ENCODE results near the gene RPS28.
A peak's percentile ranks its signal among the peaks of the same experiment; 100 is the strongest.
"Not testable (repeated sequence)": the region's sequence is repeated elsewhere in the genome, so short reads cannot be mapped to it uniquely, and the experiment has no call there.

Gene RPS28

DNA sequence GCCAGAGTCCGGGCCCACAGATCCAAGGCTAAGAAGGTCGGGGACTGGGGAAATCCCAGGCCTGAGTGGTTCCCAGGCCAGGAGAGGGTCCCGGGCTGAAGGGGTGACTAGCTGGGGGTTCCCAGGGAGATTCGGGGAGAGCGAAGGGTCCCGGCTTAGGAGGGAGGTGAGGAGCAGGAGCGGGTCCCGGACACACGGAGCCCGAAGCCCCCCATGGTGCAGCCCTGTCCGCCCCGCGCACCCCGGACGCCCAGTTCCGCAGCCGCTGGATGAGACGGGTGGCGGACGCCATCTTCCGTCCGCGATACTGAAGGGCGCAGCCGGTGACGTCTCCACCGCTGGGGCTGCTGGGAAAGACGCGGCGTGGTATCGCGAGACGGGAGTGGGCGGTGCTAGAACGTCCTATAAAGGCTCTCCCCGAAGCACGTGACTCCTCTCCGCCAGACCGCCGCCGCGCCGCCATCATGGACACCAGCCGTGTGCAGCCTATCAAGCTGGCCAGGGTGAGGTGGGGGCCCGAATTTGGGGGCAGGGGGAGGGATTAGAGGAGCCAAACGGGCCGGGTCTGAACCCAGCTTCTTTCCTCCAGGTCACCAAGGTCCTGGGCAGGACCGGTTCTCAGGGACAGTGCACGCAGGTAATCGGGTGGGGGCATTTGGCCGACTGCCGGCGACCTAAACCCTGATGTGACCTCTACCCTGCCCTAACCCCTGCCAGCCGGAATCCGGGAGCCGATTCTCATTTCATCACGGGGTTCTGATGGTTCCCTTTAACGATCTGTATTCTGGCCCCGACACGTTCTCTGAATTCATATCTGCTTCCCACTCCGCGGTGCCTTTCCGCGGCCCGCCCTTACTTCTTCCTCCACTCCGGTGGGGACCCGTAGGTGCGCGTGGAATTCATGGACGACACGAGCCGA is at the start of gene RPS28, which contains the start of gene NDUFA7:
Gene RPS28, plus strand, starts transcription at position 430 of the 919 bp plus-strand sequence. Its CDS starts 35 bp downstream, at position 465.
Gene NDUFA7, minus strand, starts transcription at position 309 of the 919 bp plus-strand sequence. Its CDS starts 17 bp downstream, at position 292.
- Histone ChIP-seq H3K27ac (ENCODE audit: low read depth in 2 of 2, low read length in 2 of 2) (peak within 1 kb of the TSS; percentile 77 to 91), H3K9me3 (ENCODE audit: control insufficient read depth in 2 of 2, low read length in 2 of 2) (no peaks in the 10 kb centered on the region), H3K9ac (ENCODE audit: low read depth in 1 of 2, low read length in 2 of 2) (peak within 1 kb of the TSS; percentile 94 to 99), H3K4me3 (ENCODE audit: low read length in 2 of 2) (peak within 1 kb of the TSS; percentile 84 to 99), H3K36me3 (ENCODE audit: control insufficient read depth in 2 of 2, insufficient read depth in 2 of 2, low read length in 2 of 2) (peaks cover under 1 to 15% of the 10 kb centered on the region in 2 donors), H3K27me3 (ENCODE audit: control insufficient read depth in 2 of 2, insufficient read depth in 2 of 2, low read length in 2 of 2) (no peaks in the 10 kb centered on the region), H3K4me1 (ENCODE audit: control insufficient read depth in 2 of 2, insufficient read depth in 2 of 2, low read length in 2 of 2) (peaks cover 11 to 20% of the 10 kb centered on the region in 2 donors)

DNA sequence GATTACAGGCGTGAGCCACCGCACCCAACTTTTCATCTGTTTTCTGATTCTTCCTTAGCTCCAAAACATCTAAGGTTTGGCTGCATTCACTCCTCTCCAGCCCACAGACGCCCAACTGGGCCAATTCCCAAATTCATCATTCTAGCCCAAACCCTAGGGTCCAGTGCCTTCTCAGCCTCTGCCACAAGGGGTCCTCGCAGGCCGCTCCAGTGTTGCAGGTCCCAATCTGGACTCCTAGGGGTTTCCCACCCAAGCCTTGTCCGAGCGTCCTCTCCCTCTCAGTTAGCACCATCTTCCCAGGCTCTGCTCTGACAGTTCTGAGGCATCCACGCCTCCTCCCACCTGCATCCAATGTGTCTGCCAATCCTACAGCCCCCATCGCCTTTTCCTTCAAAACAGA is 44.8 kb upstream of the RPS28 start:
- not testable (repeated sequence) for H3K9me3 ChIP-seq (ENCODE audit: control insufficient read depth in 2 of 2, low read length in 2 of 2); H3K27me3 ChIP-seq (ENCODE audit: control insufficient read depth in 2 of 2, insufficient read depth in 2 of 2, low read length in 2 of 2); H3K4me3 ChIP-seq (ENCODE audit: low read length in 2 of 2); H3K4me1 ChIP-seq (ENCODE audit: control insufficient read depth in 2 of 2, insufficient read depth in 2 of 2, low read length in 2 of 2); H3K36me3 ChIP-seq (ENCODE audit: control insufficient read depth in 2 of 2, insufficient read depth in 2 of 2, low read length in 2 of 2); H3K9ac ChIP-seq (ENCODE audit: low read depth in 1 of 2, low read length in 2 of 2); H3K27ac ChIP-seq (ENCODE audit: low read depth in 2 of 2, low read length in 2 of 2)

DNA sequence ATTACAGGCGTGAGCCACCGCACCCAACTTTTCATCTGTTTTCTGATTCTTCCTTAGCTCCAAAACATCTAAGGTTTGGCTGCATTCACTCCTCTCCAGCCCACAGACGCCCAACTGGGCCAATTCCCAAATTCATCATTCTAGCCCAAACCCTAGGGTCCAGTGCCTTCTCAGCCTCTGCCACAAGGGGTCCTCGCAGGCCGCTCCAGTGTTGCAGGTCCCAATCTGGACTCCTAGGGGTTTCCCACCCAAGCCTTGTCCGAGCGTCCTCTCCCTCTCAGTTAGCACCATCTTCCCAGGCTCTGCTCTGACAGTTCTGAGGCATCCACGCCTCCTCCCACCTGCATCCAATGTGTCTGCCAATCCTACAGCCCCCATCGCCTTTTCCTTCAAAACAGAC is 30.0 kb upstream of the RPS28 start:
- H3K9me3 ChIP-seq (ENCODE audit: control insufficient read depth in 2 of 2, low read length in 2 of 2); H3K36me3 ChIP-seq (ENCODE audit: control insufficient read depth in 2 of 2, insufficient read depth in 2 of 2, low read length in 2 of 2); H3K27me3 ChIP-seq (ENCODE audit: control insufficient read depth in 2 of 2, insufficient read depth in 2 of 2, low read length in 2 of 2); H3K4me1 ChIP-seq (ENCODE audit: control insufficient read depth in 2 of 2, insufficient read depth in 2 of 2, low read length in 2 of 2); H3K9ac ChIP-seq (ENCODE audit: low read depth in 1 of 2, low read length in 2 of 2); H3K27ac ChIP-seq (ENCODE audit: low read depth in 2 of 2, low read length in 2 of 2); H3K4me3 ChIP-seq (ENCODE audit: low read length in 2 of 2): not testable (repeated sequence)

DNA sequence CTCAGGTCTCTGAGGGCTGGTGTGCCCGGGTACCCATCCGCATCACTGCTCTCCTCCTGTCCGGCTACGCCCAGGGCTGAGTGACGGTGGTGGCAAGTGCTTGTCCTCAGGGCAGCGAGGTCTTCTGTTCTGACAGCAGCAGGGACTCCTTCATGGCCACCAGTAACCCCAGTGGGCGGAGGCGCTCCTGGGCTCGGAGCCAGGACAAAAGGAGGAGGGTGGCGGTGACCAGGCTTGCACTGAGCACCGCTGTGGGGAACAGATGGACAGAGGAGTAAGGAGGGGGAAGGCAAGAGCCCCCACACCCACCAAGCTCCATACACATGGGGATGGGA is 19.0 kb upstream of the RPS28 start:
- no peaks in the 10 kb centered on the region for H3K9me3 ChIP-seq (ENCODE audit: control insufficient read depth in 2 of 2, low read length in 2 of 2)
- H3K9ac ChIP-seq (ENCODE audit: low read depth in 1 of 2, low read length in 2 of 2) = no peak overlapping the region
- no peak overlapping the region for H3K27ac ChIP-seq (ENCODE audit: low read depth in 2 of 2, low read length in 2 of 2)
- H3K36me3 ChIP-seq (ENCODE audit: control insufficient read depth in 2 of 2, insufficient read depth in 2 of 2, low read length in 2 of 2) = no peaks in the 10 kb centered on the region
- no peaks in the 10 kb centered on the region for H3K27me3 ChIP-seq (ENCODE audit: control insufficient read depth in 2 of 2, insufficient read depth in 2 of 2, low read length in 2 of 2)
- peaks cover 14% of the 10 kb centered on the region in 2 donors for H3K4me1 ChIP-seq (ENCODE audit: control insufficient read depth in 2 of 2, insufficient read depth in 2 of 2, low read length in 2 of 2)
- no peak overlapping the region for H3K4me3 ChIP-seq (ENCODE audit: low read length in 2 of 2)

- Histone ChIP-seq H3K9ac (ENCODE audit: low read depth in 1 of 2, low read length in 2 of 2) (no peak overlapping the region), H3K4me1 (ENCODE audit: control insufficient read depth in 2 of 2, insufficient read depth in 2 of 2, low read length in 2 of 2) (peaks cover 18% of the 10 kb centered on the region in 2 donors), H3K9me3 (ENCODE audit: control insufficient read depth in 2 of 2, low read length in 2 of 2) (no peaks in the 10 kb centered on the region), H3K27ac (ENCODE audit: low read depth in 2 of 2, low read length in 2 of 2) (no peak overlapping the region), H3K27me3 (ENCODE audit: control insufficient read depth in 2 of 2, insufficient read depth in 2 of 2, low read length in 2 of 2) (no peaks in the 10 kb centered on the region), H3K4me3 (ENCODE audit: low read length in 2 of 2) (no peak overlapping the region), H3K36me3 (ENCODE audit: control insufficient read depth in 2 of 2, insufficient read depth in 2 of 2, low read length in 2 of 2) (no peaks in the 10 kb centered on the region)
These were observed 18.6 kb upstream of the RPS28 start for GRCh38 chr19:8302734-8303133.

- Histone ChIP-seq H3K27ac (ENCODE audit: low read depth in 2 of 2, low read length in 2 of 2) (no peak overlapping the region), H3K27me3 (ENCODE audit: control insufficient read depth in 2 of 2, insufficient read depth in 2 of 2, low read length in 2 of 2) (no peaks in the 10 kb centered on the region), H3K9me3 (ENCODE audit: control insufficient read depth in 2 of 2, low read length in 2 of 2) (no peaks in the 10 kb centered on the region), H3K4me3 (ENCODE audit: low read length in 2 of 2) (no peak overlapping the region), H3K4me1 (ENCODE audit: control insufficient read depth in 2 of 2, insufficient read depth in 2 of 2, low read length in 2 of 2) (peaks cover 29 to 30% of the 10 kb centered on the region in 2 donors), H3K9ac (ENCODE audit: low read depth in 1 of 2, low read length in 2 of 2) (no peak overlapping the region), H3K36me3 (ENCODE audit: control insufficient read depth in 2 of 2, insufficient read depth in 2 of 2, low read length in 2 of 2) (peaks cover 5 to 6% of the 10 kb centered on the region in 2 donors)
These were observed 16.3 kb upstream of the RPS28 start for GRCh38 chr19:8304841-8305621.

GRCh38 chr19:8305798-8306197 is 15.5 kb upstream of the RPS28 start:
- Histone ChIP-seq H3K4me3 (ENCODE audit: low read length in 2 of 2) (peak overlapping the region; percentile 26 to 79), H3K9ac (ENCODE audit: low read depth in 1 of 2, low read length in 2 of 2) (peak overlapping the region; percentile 1 to 44), H3K36me3 (ENCODE audit: control insufficient read depth in 2 of 2, insufficient read depth in 2 of 2, low read length in 2 of 2) (peaks cover 5 to 12% of the 10 kb centered on the region in 2 donors), H3K27me3 (ENCODE audit: control insufficient read depth in 2 of 2, insufficient read depth in 2 of 2, low read length in 2 of 2) (no peaks in the 10 kb centered on the region), H3K4me1 (ENCODE audit: control insufficient read depth in 2 of 2, insufficient read depth in 2 of 2, low read length in 2 of 2) (peaks cover 29 to 30% of the 10 kb centered on the region in 2 donors), H3K27ac (ENCODE audit: low read depth in 2 of 2, low read length in 2 of 2) (peak overlapping the region; percentile 56 to 61), H3K9me3 (ENCODE audit: control insufficient read depth in 2 of 2, low read length in 2 of 2) (no peaks in the 10 kb centered on the region)

DNA sequence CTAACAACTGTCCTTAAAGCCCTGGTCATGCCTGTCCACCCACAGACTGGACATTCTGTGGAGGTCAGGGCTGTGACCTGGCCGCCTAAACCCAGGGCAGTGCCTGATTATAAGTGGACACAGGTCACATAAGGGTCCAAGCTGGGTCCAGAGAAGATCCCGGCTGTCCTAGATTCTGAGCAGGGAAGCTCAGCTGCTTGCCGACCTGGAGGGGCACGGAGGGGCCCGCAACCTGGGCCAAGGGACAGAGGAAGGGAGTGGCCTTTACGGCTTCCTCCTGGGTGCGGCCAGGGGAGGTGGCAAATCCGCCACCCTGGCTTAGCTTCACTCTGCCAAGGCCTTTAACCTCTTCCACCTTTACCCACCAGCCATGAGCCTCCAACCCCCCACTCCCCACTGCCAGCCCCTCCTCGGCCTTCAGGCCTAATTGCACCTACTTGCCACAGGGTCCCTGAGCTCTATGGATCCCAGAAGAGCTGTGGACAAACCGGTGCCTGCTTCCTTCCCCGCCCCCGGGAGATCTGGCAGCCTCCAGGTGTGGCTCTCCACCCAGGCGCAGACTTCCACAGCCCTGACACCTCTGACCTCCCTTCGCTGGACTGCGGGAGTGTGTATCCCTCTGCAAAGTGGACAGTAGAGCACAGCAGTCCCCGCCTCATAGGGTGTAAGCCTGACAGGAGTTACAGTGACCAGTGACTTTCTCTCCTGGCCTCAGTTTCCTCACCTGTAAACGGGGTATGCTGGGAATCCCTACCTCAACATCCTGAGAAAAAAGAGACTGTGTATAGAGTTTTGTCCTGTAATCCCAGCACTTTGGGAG is 14.9 kb upstream of the RPS28 start:
- peak overlapping the region; percentile 1 to 44 for H3K9ac ChIP-seq (ENCODE audit: low read depth in 1 of 2, low read length in 2 of 2)
- H3K4me3 ChIP-seq (ENCODE audit: low read length in 2 of 2) = peak overlapping the region; percentile 26 to 79
- H3K36me3 ChIP-seq (ENCODE audit: control insufficient read depth in 2 of 2, insufficient read depth in 2 of 2, low read length in 2 of 2) = peaks cover 8 to 16% of the 10 kb centered on the region in 2 donors
- no peaks in the 10 kb centered on the region for H3K9me3 ChIP-seq (ENCODE audit: control insufficient read depth in 2 of 2, low read length in 2 of 2)
- no peaks in the 10 kb centered on the region for H3K27me3 ChIP-seq (ENCODE audit: control insufficient read depth in 2 of 2, insufficient read depth in 2 of 2, low read length in 2 of 2)
- peaks cover 29 to 30% of the 10 kb centered on the region in 2 donors for H3K4me1 ChIP-seq (ENCODE audit: control insufficient read depth in 2 of 2, insufficient read depth in 2 of 2, low read length in 2 of 2)
- H3K27ac ChIP-seq (ENCODE audit: low read depth in 2 of 2, low read length in 2 of 2) = peak overlapping the region; percentile 56 to 61

GRCh38 chr19:8307400-8307964 is 13.8 kb upstream of the RPS28 start:
- Histone ChIP-seq H3K9ac (ENCODE audit: low read depth in 1 of 2, low read length in 2 of 2) (peak overlapping the region; percentile 56 to 62), H3K4me1 (ENCODE audit: control insufficient read depth in 2 of 2, insufficient read depth in 2 of 2, low read length in 2 of 2) (peaks cover 29 to 33% of the 10 kb centered on the region in 2 donors), H3K36me3 (ENCODE audit: control insufficient read depth in 2 of 2, insufficient read depth in 2 of 2, low read length in 2 of 2) (peaks cover 8 to 21% of the 10 kb centered on the region in 2 donors)

More at GRCh38 chr19:8307400-8307964, 13.8 kb upstream of the RPS28 start:
- no peaks in the 10 kb centered on the region for H3K27me3 ChIP-seq (ENCODE audit: control insufficient read depth in 2 of 2, insufficient read depth in 2 of 2, low read length in 2 of 2)
- no peaks in the 10 kb centered on the region for H3K9me3 ChIP-seq (ENCODE audit: control insufficient read depth in 2 of 2, low read length in 2 of 2)
- H3K4me3 ChIP-seq (ENCODE audit: low read length in 2 of 2) = peak overlapping the region; percentile 66 to 79
- H3K27ac ChIP-seq (ENCODE audit: low read depth in 2 of 2, low read length in 2 of 2) = peak overlapping the region; percentile 4 to 67
